GM12873 (cell line): ENCODE data around the gene ADGRG6.

Source experiments
- CTCF ChIP-seq: IDR thresholded peaks from 2 replicates; pipeline ENCODE4 v1.5.1; 2012; ENCODE audit warnings: low read depth, mild to moderate bottlenecking, moderate library complexity, low read length, control low read depth; ENCODE audit not compliant: insufficient read depth; ENCODE audit errors: missing control alignments

The ADGRG6 gene

GRCh38 chr6:142301651-142302391 lies at the start of gene ADGRG6:
ADGRG6 (plus strand) TSS chr6:142302007; CDS start chr6:142302330, 323 bp downstream.
- peak; percentile 5 for TF ChIP-seq CTCF

- no peak for TF ChIP-seq CTCF
These were observed 47.3 kb upstream of the ADGRG6 start for GRCh38 chr6:142254513-142254912.

- TF ChIP-seq CTCF = no peak
These were observed 46.0 kb upstream of the ADGRG6 start for GRCh38 chr6:142255785-142256184.

DNA sequence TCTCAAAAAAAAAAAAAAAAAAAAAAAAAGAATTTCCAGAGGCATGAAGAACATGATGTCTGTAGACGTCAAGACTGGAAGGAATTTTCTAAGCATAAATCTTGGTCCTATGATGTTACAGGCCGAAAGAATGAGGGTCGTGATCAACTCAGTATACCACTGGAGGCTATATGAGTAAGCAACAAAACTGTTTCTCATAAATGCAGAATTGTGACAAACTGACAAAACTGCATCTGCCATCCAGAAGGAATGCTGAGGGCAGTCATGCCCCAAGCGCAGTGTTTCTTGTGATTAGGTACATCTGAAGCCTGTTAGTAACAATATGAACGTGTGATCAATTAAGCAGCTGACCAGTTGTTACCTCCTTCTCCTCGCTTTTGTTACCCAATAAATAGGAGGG lies 43.5 kb upstream of the ADGRG6 start:
- TF ChIP-seq CTCF = no peak

GRCh38 chr6:142258757-142259156 lies 43.0 kb upstream of the ADGRG6 start:
- no peak for TF ChIP-seq CTCF

GRCh38 chr6:142260748-142261147 lies 41.1 kb upstream of the ADGRG6 start:
- no peak for TF ChIP-seq CTCF

DNA sequence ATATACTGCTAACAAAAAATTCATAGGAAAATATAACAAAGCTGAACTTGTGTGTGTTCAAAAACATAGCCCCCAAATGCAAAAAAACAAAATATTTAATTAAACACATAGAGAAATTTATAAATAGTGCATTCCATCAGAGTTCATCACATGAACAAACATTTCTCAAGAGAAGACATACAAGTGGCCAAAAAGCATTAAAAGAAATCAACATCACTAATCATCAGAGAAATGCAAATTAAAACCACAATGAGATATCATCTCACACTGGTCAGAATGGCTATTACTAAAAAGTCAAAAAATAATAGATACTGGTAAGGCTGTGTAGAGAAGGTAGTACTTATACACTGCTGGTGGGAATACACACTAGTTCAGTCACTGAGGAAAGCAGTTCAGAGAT lies 39.6 kb upstream of the ADGRG6 start:
- no peak for TF ChIP-seq CTCF
